ENCODE measurements around the gene CAPNS2.
"Not testable (repeated sequence)": the region's sequence is repeated elsewhere in the genome, so short reads cannot be mapped to it uniquely, and the experiment has no call there.

The CAPNS2 gene

DNA sequence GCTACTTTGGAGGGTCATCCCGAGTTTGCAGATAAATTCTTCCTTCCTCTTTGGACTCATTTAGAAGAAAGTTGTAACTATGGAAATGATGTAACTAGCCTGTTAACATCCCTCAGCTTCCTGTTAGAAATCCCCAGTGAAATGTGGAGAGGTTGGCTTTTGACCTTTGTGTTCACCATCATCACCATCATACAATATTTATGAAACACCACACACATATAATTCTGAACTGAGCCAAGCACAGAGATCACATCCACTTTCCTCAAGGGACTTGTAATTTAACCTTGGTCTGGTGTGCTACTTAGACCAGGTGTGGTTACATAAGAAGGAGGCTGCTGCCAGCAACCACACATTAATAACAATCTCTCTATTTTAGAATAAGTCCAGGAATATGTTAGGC lies 2.5 kb downstream of the CAPNS2 start:
- DNase-seq: peak; percentile 36

- DNase-seq: no peak
Observed at GRCh38 chr16:55570159-55570558, 3.7 kb downstream of the CAPNS2 start.

DNA sequence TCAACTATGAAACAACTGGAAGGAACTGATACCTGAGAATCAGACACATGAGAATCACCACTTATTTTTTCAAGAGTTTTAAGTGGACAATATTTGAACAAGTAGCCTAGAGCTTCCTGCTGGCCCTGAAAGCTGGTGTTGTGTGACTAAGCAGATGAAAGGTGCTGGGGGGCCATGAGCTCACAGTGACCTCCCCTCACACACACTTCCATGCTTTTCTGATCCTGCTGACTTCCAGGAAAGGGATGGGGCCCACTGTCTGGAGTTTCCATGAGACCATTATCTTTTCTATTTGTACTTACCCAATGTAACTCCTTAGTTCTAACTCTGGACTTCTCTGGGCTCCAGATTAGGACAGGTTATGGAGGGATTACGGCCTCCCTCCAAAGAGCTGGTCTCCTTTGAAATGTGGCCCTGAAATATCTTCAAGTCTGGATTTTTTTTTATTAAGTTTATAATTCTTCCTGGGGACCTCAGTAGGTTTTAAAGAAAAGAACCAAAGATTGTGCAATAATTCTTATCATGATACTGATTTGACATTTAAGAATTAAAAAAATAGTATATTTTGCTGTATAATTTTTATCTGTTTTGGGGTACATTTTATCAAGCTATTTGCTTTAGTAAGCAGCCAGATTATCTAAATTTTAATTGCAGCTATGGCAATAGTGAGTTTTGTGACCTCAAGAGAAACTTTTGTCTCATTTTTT lies 4.9 kb downstream of the CAPNS2 start:
- no peak for DNase-seq

- no peak for DNase-seq
Observed at GRCh38 chr16:55572439-55572838, 6.0 kb downstream of the CAPNS2 start.

DNA sequence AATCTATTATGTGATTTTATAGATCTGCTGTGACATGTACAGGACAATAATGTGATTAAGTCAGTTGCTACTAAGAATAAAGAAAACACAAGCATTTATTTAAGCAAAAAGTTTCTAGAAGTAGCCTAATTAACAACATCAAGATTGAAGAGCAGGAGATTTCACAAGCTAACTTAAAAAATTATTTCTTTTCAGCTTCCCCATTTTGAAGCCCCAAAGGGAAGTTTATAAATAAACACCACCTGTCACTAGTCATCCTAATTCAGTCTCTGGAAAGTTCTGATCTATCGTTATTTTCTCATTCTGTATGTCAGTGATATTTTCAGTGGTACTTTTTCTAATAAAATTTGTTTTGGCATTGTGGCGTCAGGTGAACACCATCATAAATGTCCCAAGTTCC lies 8.3 kb downstream of the CAPNS2 start:
- no peak for DNase-seq

DNA sequence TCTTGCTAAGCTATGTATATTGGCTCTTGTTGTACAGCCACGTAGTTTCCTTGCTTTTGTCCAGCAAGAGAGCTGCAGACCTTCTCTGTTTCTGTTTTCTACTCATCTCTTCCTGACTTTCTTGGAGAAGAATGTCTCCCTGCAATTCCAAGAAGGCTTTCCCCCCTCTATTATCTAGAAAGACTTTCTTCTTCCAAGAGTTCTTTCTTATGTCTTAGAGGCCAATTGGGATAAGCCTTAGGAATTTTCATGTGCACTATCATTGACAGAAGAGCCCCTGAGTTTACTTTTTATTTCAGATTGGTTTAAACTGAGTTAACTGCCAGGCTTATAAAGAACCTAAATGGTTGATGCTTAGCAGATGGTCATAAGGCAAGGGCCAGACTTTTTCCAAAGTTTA lies 9.0 kb downstream of the CAPNS2 start:
- DNase-seq: no peak

DNA sequence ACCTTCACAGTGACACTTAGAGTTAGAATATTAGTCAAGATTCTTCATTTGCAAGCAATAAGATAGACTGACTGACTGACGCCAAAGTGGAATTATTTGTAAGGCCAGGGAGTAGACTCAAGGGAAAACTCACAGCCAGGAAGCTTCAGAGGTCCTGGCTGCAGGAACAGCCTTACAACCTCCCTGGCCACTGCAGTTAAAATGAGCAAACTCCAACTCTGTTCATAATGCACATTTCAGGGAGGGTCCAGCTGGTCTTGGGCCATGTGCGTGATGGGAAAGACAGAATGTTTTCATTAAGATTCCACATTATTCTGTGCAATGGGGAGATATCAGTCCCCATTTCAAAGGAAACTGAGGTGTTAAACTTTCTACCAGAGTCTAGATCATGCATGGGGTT lies 9.9 kb downstream of the CAPNS2 start:
- no peak for DNase-seq

GRCh38 chr16:55577887-55578286 lies 11.4 kb downstream of the CAPNS2 start:
- DNase-seq: no peak

GRCh38 chr16:55585631-55586030 lies 19.1 kb downstream of the CAPNS2 start:
- no peak for DNase-seq

DNA sequence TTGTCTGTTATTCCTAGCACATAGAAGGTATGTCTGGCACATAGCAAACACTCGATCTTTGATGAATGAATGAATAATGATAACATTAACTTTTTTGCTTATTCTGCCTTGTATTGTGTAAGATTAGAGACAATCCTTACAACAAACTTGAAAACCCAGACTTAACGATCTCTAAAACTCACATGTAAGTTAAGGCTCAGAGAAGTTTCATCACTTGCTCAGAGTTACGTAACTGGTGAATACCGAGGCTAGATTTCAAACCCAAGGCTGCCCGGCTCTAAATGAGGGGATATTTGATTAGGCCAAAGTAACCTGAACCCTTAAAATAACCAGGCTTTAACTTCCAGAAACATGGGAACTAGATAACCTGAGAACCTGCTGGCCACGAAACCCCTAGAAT lies 22.3 kb downstream of the CAPNS2 start:
- DNase-seq: no peak

DNA sequence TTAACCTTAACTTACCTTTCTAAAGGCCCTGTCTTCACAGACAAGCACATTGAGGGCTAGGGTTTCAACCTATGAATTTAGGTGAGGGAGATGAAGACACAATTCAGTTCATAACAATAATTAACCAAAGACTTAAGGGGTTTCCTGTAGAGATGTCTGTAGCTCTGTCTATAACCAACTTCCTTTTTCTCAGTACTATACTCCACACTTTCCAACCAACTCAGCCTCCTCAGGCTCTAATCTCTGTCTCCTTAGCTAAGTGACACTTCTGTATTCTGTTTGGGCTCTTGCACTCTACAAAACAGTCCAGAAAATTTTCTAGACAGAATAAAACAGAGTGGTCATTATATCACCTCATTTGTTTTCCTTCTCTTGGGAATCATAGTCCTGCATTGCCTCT lies 25.8 kb downstream of the CAPNS2 start:
- no peak for DNase-seq

DNA sequence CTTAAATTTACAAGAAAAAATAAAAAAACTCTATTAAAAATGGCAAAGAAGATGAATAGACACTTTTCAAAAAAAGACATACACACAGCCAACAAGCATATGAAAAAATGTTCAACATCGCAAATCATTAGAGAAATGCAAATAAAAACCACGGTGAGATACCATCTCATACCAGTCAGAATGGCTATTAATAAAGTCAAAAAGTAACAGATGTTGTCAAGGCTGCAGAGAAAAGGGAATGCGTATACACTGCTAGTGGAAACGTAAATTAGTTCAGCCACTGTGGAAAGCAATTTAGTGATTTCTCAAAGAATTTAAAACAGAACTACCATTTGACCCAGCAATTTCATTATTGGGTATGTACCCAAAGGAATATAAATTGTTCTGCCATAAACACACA lies 31.4 kb downstream of the CAPNS2 start:
- no peak for DNase-seq

GRCh38 chr16:55605754-55606336 lies 39.4 kb downstream of the CAPNS2 start:
- no peak for DNase-seq

- no peak for DNase-seq
Observed at GRCh38 chr16:55613613-55614335, 47.3 kb downstream of the CAPNS2 start.

GRCh38 chr16:55615071-55615470 lies 48.6 kb downstream of the CAPNS2 start:
- no peak for DNase-seq

DNA sequence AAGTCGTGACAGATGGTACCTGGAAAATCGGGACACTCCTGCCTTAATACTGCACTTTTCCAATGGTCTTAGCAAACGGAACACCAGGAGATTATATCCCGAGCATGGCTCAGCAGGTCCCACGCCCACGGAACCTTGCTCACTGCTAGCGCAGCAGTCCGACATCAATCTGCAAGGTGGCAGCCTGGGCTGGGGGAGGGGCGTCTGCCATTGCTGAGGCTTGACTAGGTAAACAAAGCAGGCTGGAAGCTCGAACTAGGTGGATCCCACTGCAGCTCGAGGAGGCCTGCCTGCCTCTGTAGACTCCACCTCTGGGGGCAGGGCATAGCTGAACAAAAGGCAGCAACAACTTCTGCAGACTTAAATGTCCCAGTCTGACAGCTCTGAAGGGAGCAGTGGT lies 49.2 kb downstream of the CAPNS2 start:
- DNase-seq: not testable (repeated sequence)
